GM13976 (cell line): ENCODE data around the gene PSMC3.

ENCODE experiments used
- DNase-seq: peaks from one replicate; pipeline ENCODE4 v3.0.0; 2012; ENCODE audit warnings: low spot score
- CTCF ChIP-seq: IDR thresholded peaks from 2 replicates; pipeline ENCODE4 v1.5.1; 2012; ENCODE audit warnings: borderline replicate concordance, mild to moderate bottlenecking; ENCODE audit not compliant: insufficient read depth; ENCODE audit errors: extremely low read depth, missing control alignments, control extremely low read depth
- in situ Hi-C: fragments of 300-500 bp; cut with MboI; formaldehyde crosslinking; loops from one replicate; pipeline ENCODE4 v1.12.0; 2022; ENCODE audit warnings: low sequenced_read_pairs, mixed read lengths, inconsistent platforms; ENCODE audit not compliant: unreplicated experiment

The PSMC3 gene

GRCh38 chr11:47415091-47415854 is 11.0 kb downstream of the PSMC3 start:
- no peak for TF ChIP-seq CTCF
- in situ Hi-C loops, result no loop called here
- no peak for DNase-seq

GRCh38 chr11:47414685-47415070 is 11.6 kb downstream of the PSMC3 start:
- in situ Hi-C loops, result no loop called here
- no peak for DNase-seq
- TF ChIP-seq CTCF, result no peak

GRCh38 chr11:47413908-47414684 is 12.1 kb downstream of the PSMC3 start:
- no peak for TF ChIP-seq CTCF
- in situ Hi-C loops, result no loop called here
- no peak for DNase-seq

GRCh38 chr11:47413351-47413750 is 12.9 kb downstream of the PSMC3 start:
- TF ChIP-seq CTCF, result no peak
- no peak for DNase-seq
- in situ Hi-C loops, result no loop called here

- in situ Hi-C loops, result no loop called here
- DNase-seq, result peak; percentile 78
- TF ChIP-seq CTCF, result peak; percentile 97
Observed at GRCh38 chr11:47411884-47412746, 14.1 kb downstream of the PSMC3 start.
